H1 (cell line): Measurements from ENCODE around the gene RTP2. TPM values are rescaled to one million over a fixed set of nuclear protein-coding genes. Genes with fewer than 3 reads are reported as not detected.

Experiments used
- CTCF ChIA-PET: fragments of 300-600 bp; sonication (Branson Sonifier 250); formaldehyde crosslinking; loops from one replicate; lab custom pipeline; 2021; ENCODE audit not compliant: partially characterized antibody; lab: Charles Lee
- POLR2A ChIA-PET: fragments of 300-600 bp; sonication (Branson Sonifier 250); formaldehyde crosslinking; loops from one replicate; lab custom pipeline; 2021; ENCODE audit warnings: inconsistent platforms; ENCODE audit not compliant: partially characterized antibody; lab: Charles Lee
- DNase-seq, 2 experiments: peaks; one replicate each; pipeline versions ENCODE4 v3.0.0 to v3.0.0-alpha.2; 2010 to 2022; ENCODE audit warnings: low spot score in 2 of 2, low read depth in 1 of 2, mixed read lengths in 1 of 2
- FAIRE-seq: peaks from 2 replicates; lab custom pipeline; 2011; peaks lifted over from hg19 to GRCh38; lab: Jason Lieb, UNC
- H2AFZ ChIP-seq: 2 replicates; pipeline ENCODE4 v1.8.1; 2012; ENCODE audit warnings: low read length, inconsistent platforms
- H2AK5ac ChIP-seq: 2 replicates; pipeline ENCODE4 v1.6.1; 2013; ENCODE audit warnings: low read depth, low read length
- H2BK120ac ChIP-seq: replicated peaks from 2 replicates; pipeline ENCODE3; 2013; ENCODE audit warnings: low read depth, low read length, inconsistent platforms
- H2BK12ac ChIP-seq: 2 replicates; pipeline ENCODE4 v1.6.1; 2013; ENCODE audit warnings: low read depth, low read length
- H2BK15ac ChIP-seq: 2 replicates; pipeline ENCODE4 v1.6.1; 2013; ENCODE audit warnings: low read length
- H2BK20ac ChIP-seq: 2 replicates; pipeline ENCODE4 v1.6.1; 2013; ENCODE audit warnings: low read length
- H2BK5ac ChIP-seq: 2 replicates; pipeline ENCODE4 v1.6.1; 2013; ENCODE audit warnings: low read depth, low read length
- H3K14ac ChIP-seq: 2 replicates; pipeline ENCODE4 v1.6.1; 2013; ENCODE audit warnings: inconsistent platforms; ENCODE audit not compliant: insufficient read length
- H3K18ac ChIP-seq: 2 replicates; pipeline ENCODE4 v1.6.1; 2013; ENCODE audit warnings: low read length; ENCODE audit errors: extremely low read depth
- H3K23ac ChIP-seq: 2 replicates; pipeline ENCODE4 v1.6.1; 2013; ENCODE audit warnings: inconsistent platforms; ENCODE audit not compliant: insufficient read length
- H3K23me2 ChIP-seq: 2 replicates; pipeline ENCODE4 v1.6.1; 2013; ENCODE audit warnings: low read depth, low read length
- H3K27ac ChIP-seq: 2 replicates; pipeline ENCODE4 v1.6.1; 2011; ENCODE audit warnings: low read depth, low read length, inconsistent platforms
- H3K27me3 ChIP-seq, 4 experiments: replicated peaks in 1 of 4; 1 replicate in 1 of 4; 2 replicates in 3 of 4; pipeline versions ENCODE4 v1.6.1 to v1.8.1; 2011 to 2013; ENCODE audit warnings: low read length in 3 of 4, mild to moderate bottlenecking in 3 of 4, inconsistent platforms in 2 of 4, mixed read lengths in 2 of 4, moderate library complexity in 1 of 4; ENCODE audit not compliant: control insufficient read depth in 3 of 4, insufficient read depth in 3 of 4; ENCODE audit errors: extremely low read depth in 1 of 4
- H3K36me3 ChIP-seq, 4 experiments: 2 replicates each; pipeline versions ENCODE4 v1.6.1 to v1.8.1; 2011 to 2013; ENCODE audit warnings: mild to moderate bottlenecking in 4 of 4, low read length in 3 of 4, moderate library complexity in 2 of 4, control low read depth in 1 of 4, inconsistent platforms in 1 of 4; ENCODE audit not compliant: insufficient read depth in 4 of 4, control insufficient read depth in 2 of 4
- H3K4ac ChIP-seq: replicated peaks from 2 replicates; pipeline ENCODE3; 2013; ENCODE audit warnings: low read length, low read depth, mixed read lengths, inconsistent platforms; ENCODE audit not compliant: insufficient read length
- H3K4me1 ChIP-seq, 4 experiments: replicated peaks in 1 of 4; 1 replicate in 1 of 4; 2 replicates in 3 of 4; pipeline versions ENCODE4 v1.6.1 to v1.8.1; 2011 to 2013; ENCODE audit warnings: low read length in 3 of 4, inconsistent platforms in 2 of 4, mixed read lengths in 1 of 4; ENCODE audit not compliant: insufficient read depth in 4 of 4, control insufficient read depth in 3 of 4
- H3K4me2 ChIP-seq, 2 experiments: 2 replicates each; pipeline versions ENCODE4 v1.6.1 to v1.8.1; 2011 to 2013; ENCODE audit warnings: low read depth in 2 of 2, low read length in 2 of 2, control low read depth in 1 of 2, inconsistent platforms in 1 of 2, mild to moderate bottlenecking in 1 of 2; ENCODE audit not compliant: insufficient read depth in 1 of 2
- H3K4me3 ChIP-seq, 4 experiments: fragments of 200-600, 300-600 bp in 1 of 4; sonication (generic), shearing (Covaris generic), sonication (Bioruptor Twin) in 1 of 4; 2 replicates each; pipeline versions ENCODE4 v1.5.1 to v1.8.1; 2011 to 2016; ENCODE audit warnings: low read length in 4 of 4, low read depth in 3 of 4, control low read depth in 2 of 4, inconsistent platforms in 2 of 4, mild to moderate bottlenecking in 2 of 4, mixed read lengths in 1 of 4, moderate library complexity in 1 of 4; ENCODE audit not compliant: insufficient read depth in 2 of 4; ENCODE audit errors: extremely low read depth in 1 of 4
- H3K56ac ChIP-seq: replicated peaks from 2 replicates; pipeline ENCODE3; 2013; ENCODE audit warnings: low read depth, mild to moderate bottlenecking, mixed read lengths, low read length, inconsistent platforms; ENCODE audit not compliant: insufficient read length
- H3K79me1 ChIP-seq: 2 replicates; pipeline ENCODE4 v1.6.1; 2013; ENCODE audit warnings: low read depth, low read length, control low read depth
- H3K79me2 ChIP-seq, 2 experiments: 2 replicates each; pipeline versions ENCODE4 v1.6.1 to v1.8.1; 2012 to 2013; ENCODE audit warnings: low read length in 2 of 2, mild to moderate bottlenecking in 2 of 2, inconsistent platforms in 1 of 2; ENCODE audit not compliant: insufficient read depth in 2 of 2, control insufficient read depth in 1 of 2
- H3K9ac ChIP-seq, 4 experiments: replicated peaks in 1 of 4; 1 replicate in 1 of 4; 2 replicates in 3 of 4; pipeline versions ENCODE4 v1.6.1 to v1.8.1; 2011 to 2013; ENCODE audit warnings: low read depth in 3 of 4, low read length in 3 of 4, control low read depth in 2 of 4, mild to moderate bottlenecking in 2 of 4, moderate library complexity in 2 of 4, inconsistent platforms in 1 of 4; ENCODE audit errors: extremely low read depth in 1 of 4
- H3K9me3 ChIP-seq, 2 experiments: 2 replicates each; pipeline versions ENCODE4 v1.6.1 to v1.8.1; 2012 to 2013; ENCODE audit warnings: mild to moderate bottlenecking in 2 of 2, moderate library complexity in 2 of 2, control low read depth in 1 of 2, inconsistent platforms in 1 of 2, low read depth in 1 of 2, low read length in 1 of 2, mixed read lengths in 1 of 2; ENCODE audit not compliant: insufficient read depth in 2 of 2
- H4K20me1 ChIP-seq, 2 experiments: replicated peaks in 1 of 2; 2 replicates each; pipeline versions ENCODE3 to v1.8.1; 2011 to 2013; ENCODE audit warnings: inconsistent platforms in 2 of 2, low read length in 2 of 2, mild to moderate bottlenecking in 1 of 2; ENCODE audit not compliant: insufficient read depth in 2 of 2, control insufficient read depth in 1 of 2
- H4K5ac ChIP-seq: 2 replicates; pipeline ENCODE4 v1.6.1; 2013; ENCODE audit warnings: low read length, low read depth, mixed read lengths, inconsistent platforms; ENCODE audit not compliant: insufficient read length
- H4K8ac ChIP-seq: 2 replicates; pipeline ENCODE4 v1.8.0; 2013; ENCODE audit warnings: mild to moderate bottlenecking, moderate library complexity, low read length, inconsistent platforms; ENCODE audit not compliant: insufficient read depth; ENCODE audit errors: extremely low read depth
- H4K91ac ChIP-seq: replicated peaks from 2 replicates; pipeline ENCODE3; 2013; ENCODE audit warnings: low read length, mixed read lengths, inconsistent platforms; ENCODE audit not compliant: insufficient read length
- EP300 ChIP-seq, 2 experiments: IDR thresholded peaks; 1 replicate in 1 of 2; 2 replicates in 1 of 2; pipeline ENCODE4 v1.6.1; 2011 to 2012; ENCODE audit warnings: low read depth in 2 of 2, low read length in 2 of 2, mild to moderate bottlenecking in 2 of 2, borderline replicate concordance in 1 of 2, inconsistent platforms in 1 of 2, moderate library complexity in 1 of 2
- GABPA ChIP-seq: IDR thresholded peaks from 2 replicates; pipeline ENCODE4 v1.6.1; 2011; ENCODE audit warnings: mild to moderate bottlenecking, low read length, moderate library complexity, borderline replicate concordance; ENCODE audit not compliant: insufficient read depth
- RXRA ChIP-seq: IDR thresholded peaks from 2 replicates; pipeline ENCODE4 v1.6.1; 2011; ENCODE audit warnings: low read depth, mild to moderate bottlenecking, low read length, moderate library complexity; ENCODE audit not compliant: insufficient read depth
- polyA plus RNA-seq, 7 experiments: library from polyadenylated mRNA; depleted of rRNA in 3 of 7; stranded (reverse) in 5 of 7; unstranded in 2 of 7; fragments of >200 nt in 5 of 7; fragments of 200-250 nt in 2 of 7; gene quantifications; 1 replicate in 5 of 7; 2 replicates in 1 of 7; 4 replicates in 1 of 7; pipeline versions ENCODE4 v1.2.1 to v1.2.3, GENCODE V29; 2011 to 2013; ENCODE audit warnings: missing spikeins in 2 of 7, mixed read lengths in 2 of 7
- total RNA-seq: library from RNA; stranded (reverse); fragmentation: NEBNext Ultra II Directional; extraction: Animal tissue kit (Norgen Biotek cat#: 25700); gene quantifications from 2 replicates; pipeline ENCODE4 v1.2.1, GENCODE V29; 2021

Gene RTP2
- total and polyA plus RNA-seq, 2 of the 8 experiments (the other 6 are each of a cell fraction or from before 2014, with no cell fraction given) = not detected

DNA sequence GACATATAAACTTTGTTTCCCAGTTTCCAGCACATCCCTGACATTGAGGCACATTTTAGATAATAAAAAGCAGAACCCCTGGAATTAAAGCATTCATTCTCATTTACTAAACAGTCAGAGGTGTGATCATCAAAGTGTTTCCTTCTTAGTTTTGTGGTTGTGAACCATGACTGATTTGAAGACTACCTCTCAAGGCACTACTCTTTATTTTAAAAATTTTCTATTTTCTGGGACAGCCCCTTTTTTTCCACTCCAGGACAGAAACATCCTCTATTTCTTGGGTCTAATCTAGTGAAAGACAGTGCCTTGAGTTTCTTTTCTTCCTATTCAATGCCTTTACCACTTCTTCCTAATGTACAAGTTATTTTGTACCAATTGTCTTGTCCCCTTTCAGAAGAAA is 37.3 kb downstream of the RTP2 start:
- H3K27me3 ChIP-seq = peaks cover 0 to 3% (median under 1%) of the 10 kb centered on the region in 4 experiments; a peak in 3 of 7 replicates
- no peaks in the 10 kb centered on the region for H3K4me1 ChIP-seq
- TF ChIP-seq GABPA (no peak), EP300 (IDR thresholded peaks at IDR 0.05; ENCODE audit: borderline replicate concordance in 1 of 2, low read depth in 2 of 2, low read length in 2 of 2) (no peak), RXRA (no peak)

More for the DNA sequence above, 37.3 kb downstream of the RTP2 start:
- no peaks in the 10 kb centered on the region for H3K36me3 ChIP-seq
- no peaks in the 10 kb centered on the region for H3K79me2 ChIP-seq
- CTCF ChIA-PET = interaction anchor here (1.0 to 2.1 kb wide), 4 partner anchors 11 to 345 kb away, joined by 3 to 10 read pairs (median 4); no protein-coding TSS in a partner anchor
- no peak overlapping the region for H3K4me2 ChIP-seq
- H3K79me1 ChIP-seq = no peaks in the 10 kb centered on the region
- H3K27ac ChIP-seq = no peak overlapping the region
- no peak overlapping the region for H3K56ac ChIP-seq
- H2BK5ac ChIP-seq = no peak overlapping the region
- no peak overlapping the region for H3K4me3 ChIP-seq
- no peak overlapping the region for H4K8ac ChIP-seq
- no peak overlapping the region for H2AK5ac ChIP-seq
- H3K23ac ChIP-seq = no peak overlapping the region
- no peak for FAIRE-seq
- no peak overlapping the region for H3K14ac ChIP-seq
- H3K23me2 ChIP-seq = no peaks in the 10 kb centered on the region; the same call in 1 of the 2 replicates
- H3K4ac ChIP-seq = no peak overlapping the region
- no peak overlapping the region for H2BK12ac ChIP-seq
- H2BK15ac ChIP-seq = no peak overlapping the region
- H2BK20ac ChIP-seq = no peak overlapping the region
- no peak for DNase-seq
- no peak overlapping the region for H2BK120ac ChIP-seq
- POLR2A ChIA-PET = no interaction called here
- no peaks in the 10 kb centered on the region for H4K20me1 ChIP-seq
- no peaks in the 10 kb centered on the region for H3K9me3 ChIP-seq
- no peak overlapping the region for H2AFZ ChIP-seq
- H4K91ac ChIP-seq = no peak overlapping the region
- H3K18ac ChIP-seq = no peak overlapping the region
- H4K5ac ChIP-seq = no peak overlapping the region
- H3K9ac ChIP-seq = no peak overlapping the region
